ENCODE results near the gene C1orf87.

C1orf87 gene

DNA sequence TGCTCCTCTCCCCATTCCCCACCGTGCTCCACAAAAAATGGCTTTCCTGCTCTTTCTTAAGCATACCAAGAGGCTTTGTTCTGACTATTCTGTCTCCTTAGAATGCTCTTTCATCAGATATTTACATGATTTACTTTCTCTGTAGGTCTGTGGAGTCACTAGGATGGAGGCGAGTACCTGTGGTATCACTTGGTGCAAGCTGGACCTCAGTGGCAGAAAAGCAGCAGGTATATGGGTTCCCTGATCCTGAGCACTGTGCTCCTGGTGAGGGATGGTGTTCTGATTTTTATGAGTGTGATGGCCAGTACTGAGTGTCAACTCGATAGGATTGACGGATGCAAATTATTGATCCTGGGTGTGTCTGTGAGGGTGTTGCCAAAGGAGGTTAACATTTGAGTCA, 10.0 kb downstream of the C1orf87 start:
- DNase-seq (ENCODE audit: low spot score), result no peak
- TF ChIP-seq, protein P1, sequence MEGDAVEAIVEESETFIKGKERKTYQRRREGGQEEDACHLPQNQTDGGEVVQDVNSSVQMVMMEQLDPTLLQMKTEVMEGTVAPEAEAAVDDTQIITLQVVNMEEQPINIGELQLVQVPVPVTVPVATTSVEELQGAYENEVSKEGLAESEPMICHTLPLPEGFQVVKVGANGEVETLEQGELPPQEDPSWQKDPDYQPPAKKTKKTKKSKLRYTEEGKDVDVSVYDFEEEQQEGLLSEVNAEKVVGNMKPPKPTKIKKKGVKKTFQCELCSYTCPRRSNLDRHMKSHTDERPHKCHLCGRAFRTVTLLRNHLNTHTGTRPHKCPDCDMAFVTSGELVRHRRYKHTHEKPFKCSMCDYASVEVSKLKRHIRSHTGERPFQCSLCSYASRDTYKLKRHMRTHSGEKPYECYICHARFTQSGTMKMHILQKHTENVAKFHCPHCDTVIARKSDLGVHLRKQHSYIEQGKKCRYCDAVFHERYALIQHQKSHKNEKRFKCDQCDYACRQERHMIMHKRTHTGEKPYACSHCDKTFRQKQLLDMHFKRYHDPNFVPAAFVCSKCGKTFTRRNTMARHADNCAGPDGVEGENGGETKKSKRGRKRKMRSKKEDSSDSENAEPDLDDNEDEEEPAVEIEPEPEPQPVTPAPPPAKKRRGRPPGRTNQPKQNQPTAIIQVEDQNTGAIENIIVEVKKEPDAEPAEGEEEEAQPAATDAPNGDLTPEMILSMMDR (IDR thresholded peaks at IDR 0.05), result no peak
- no peak overlapping the region for H3K4me3 ChIP-seq
- no peak overlapping the region for H3K27ac ChIP-seq

DNA sequence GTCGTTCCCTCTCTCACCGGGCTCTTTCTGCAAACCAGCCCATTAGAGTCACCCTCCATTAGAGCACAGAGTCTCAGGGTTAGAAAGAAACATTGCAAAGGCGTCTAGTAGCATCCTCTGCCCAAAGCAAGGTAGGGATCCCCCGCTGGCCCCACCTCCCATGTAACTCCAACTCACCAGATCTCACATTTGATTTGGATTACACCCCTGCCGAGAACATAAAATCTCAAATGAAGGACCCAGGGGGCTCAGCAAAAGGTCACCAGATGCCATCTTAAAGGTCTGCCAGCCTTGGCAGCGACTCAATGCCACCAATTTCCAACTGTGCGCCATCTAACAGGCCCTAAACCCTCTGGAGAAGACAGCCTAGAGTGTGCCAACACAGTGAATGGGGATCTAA, 14.1 kb downstream of the C1orf87 start:
- no peak for DNase-seq (ENCODE audit: low spot score)
- TF ChIP-seq, protein P1 (IDR thresholded peaks at IDR 0.05), result no peak

DNA sequence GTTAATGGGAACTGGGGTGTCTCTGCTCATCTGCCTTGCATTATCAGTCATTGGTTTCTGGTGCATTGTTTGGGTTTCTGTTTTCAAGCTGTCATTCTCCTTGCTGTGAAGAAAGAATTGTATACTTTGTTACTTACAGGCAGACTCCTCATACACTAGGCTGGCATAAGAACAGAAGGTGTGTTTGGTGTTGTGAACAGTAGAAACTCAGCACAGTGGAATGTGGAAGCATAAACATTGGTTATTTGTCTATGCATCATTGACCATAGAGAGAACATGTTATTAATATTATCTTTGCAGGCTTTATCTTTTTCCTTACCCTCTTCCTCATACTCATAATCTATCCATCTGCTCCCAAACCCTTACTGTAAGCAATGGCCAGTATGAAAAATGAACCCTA, 18.2 kb downstream of the C1orf87 start:
- H3K27ac ChIP-seq, result no peak overlapping the region
- TF ChIP-seq, protein P1 (IDR thresholded peaks at IDR 0.05), result no peak
- H3K4me3 ChIP-seq, result no peak overlapping the region
- no peak for DNase-seq (ENCODE audit: low spot score)

More for the DNA sequence above, 14.1 kb downstream of the C1orf87 start:
- Histone ChIP-seq H3K4me3 (no peak overlapping the region), H3K27ac (no peak overlapping the region)

DNA sequence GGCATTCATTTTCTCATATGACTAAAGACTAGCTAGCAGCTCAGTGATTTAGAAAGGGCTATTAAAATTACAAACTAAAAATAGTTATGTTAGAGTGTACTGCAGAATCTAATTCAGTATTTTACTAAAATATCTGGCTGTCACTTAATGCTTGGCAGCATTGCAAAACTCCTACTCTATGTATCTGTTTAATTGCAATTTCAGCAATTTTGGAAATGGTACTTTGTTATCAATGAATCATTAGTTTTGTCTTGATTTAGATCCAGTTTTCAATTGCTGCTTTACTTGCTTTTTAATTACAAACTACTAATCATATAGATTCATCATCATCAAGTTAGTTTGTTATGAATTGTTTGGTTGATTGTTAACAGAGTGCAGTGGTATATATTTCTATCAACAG, 19.2 kb downstream of the C1orf87 start:
- no peak overlapping the region for H3K27ac ChIP-seq
- no peak overlapping the region for H3K4me3 ChIP-seq
- TF ChIP-seq, protein P1 (IDR thresholded peaks at IDR 0.05), result no peak
- DNase-seq (ENCODE audit: low spot score), result no peak

DNA sequence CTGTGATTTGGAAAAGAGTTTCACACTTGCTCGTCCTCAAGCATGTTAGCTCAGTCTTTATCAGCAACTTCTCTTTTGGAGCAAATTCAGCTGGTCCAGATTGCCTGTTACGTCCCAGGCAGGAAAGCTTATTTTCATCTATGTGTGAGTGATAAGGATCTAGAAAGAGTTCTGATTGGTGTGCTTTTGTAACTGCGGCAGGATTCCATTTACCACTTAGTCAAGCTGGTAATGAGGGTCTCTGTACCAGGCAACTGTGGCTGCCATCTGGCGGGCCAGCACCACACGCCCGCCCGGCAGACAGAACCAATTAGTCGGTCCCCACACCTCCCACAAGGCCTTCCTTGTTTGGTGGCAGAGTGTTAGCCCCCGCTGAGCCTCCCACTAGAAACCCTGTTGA, 21.0 kb downstream of the C1orf87 start:
- no peak for DNase-seq (ENCODE audit: low spot score)
- Histone ChIP-seq H3K27ac (no peak overlapping the region), H3K4me3 (no peak overlapping the region)
- TF ChIP-seq, protein P1 (IDR thresholded peaks at IDR 0.05), result no peak

DNA sequence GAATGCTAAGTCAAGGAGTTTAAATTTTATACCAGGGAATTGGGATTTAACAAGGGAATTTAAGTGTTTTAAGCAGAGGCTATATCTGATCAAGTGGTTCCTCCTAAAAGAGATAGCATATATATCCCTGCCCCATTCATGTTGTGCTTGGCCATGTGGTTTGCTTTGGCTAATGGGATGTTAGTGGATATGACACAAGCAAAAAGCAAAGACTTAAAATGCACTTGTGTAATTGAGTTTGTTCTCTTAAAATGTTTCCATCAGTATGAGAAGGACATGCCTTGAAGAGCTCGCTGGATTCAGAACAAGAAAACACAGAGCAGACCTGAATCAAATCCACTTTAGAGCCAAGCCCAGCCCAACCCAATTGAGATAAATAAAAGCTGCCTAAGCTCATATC, 22.4 kb downstream of the C1orf87 start:
- no peak overlapping the region for H3K4me3 ChIP-seq
- no peak overlapping the region for H3K27ac ChIP-seq
- no peak for DNase-seq (ENCODE audit: low spot score)
- TF ChIP-seq, protein P1 (IDR thresholded peaks at IDR 0.05), result no peak

DNA sequence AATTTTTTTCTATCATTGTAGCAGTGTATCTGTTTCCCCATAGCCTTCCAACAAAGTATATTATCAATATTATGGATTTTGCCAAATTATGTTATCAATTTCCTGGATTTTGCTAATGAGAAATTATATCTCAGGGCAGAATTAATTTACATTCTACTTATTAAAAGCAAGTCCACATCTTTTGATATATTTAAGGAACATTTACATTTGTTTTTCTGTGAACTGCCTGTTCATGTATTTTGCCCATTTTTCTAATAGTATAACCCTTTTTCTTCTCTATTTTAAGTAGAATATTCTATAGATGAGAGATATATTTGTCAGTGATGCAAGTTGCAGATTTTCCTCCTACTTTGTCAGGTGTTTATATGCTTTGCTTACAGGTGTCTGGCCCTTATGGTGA, 24.4 kb downstream of the C1orf87 start:
- Histone ChIP-seq H3K27ac (no peak overlapping the region), H3K4me3 (no peak overlapping the region)
- TF ChIP-seq, protein P1 (IDR thresholded peaks at IDR 0.05), result no peak
- DNase-seq (ENCODE audit: low spot score), result no peak

Measured in coronary artery (tissue), 2 donors.